Suppressor macrophage (primary cell): ENCODE data around the gene ABCA3.
"Not testable (repeated sequence)": the region's sequence is repeated elsewhere in the genome, so short reads cannot be mapped to it uniquely, and the experiment has no call there.

Experiments used
- DNase-seq, 4 experiments: peaks; one replicate each; pipeline ENCODE4 v3.0.0-alpha.2; 2020 to 2022
- total RNA-seq, 17 experiments: gene quantifications; one replicate each; lab custom pipeline; 2026; ENCODE audit warnings: mixed read lengths in 6 of 17, inconsistent platforms in 3 of 17; lab: John Stamatoyannopoulos, UW

ABCA3 gene
- 3.5 to 13.7 (median 6.2) reads per million in 17 experiments for total RNA-seq

GRCh38 chr16:2340564-2341455 is at the start of gene ABCA3:
TSS of gene ABCA3 (minus strand) at chr16:2340728. CDS start at chr16:2326466, 14,262 bp downstream.
- DNase-seq = peak; percentile 95 to 99 (median 98)

DNA sequence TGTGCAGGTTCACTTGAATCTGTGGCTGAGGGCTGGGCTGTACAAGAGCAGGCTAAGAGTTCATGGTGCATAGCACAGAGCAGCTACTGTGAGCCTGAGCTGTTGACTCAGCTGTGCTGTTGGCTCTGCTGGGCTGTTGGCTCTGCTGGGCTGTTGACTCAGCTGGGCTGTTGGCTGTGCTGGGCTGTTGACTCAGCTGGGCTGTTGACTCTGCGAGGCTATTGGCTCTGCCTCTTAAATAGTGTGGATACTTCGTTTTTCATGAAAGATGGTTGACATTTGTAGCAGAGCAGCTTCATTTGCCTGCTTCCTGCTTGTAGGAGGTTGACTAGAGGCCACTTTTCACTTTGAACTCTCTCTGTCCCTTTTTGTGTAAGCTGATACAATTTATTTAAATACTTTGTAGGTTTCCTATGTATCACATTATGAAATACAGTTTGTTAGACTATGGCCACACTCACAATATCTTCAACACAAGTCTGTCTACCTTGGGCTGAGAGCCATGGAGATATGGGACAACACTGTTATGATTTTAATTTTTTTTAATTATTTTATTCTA is 48.4 kb upstream of the ABCA3 start:
- no peak for DNase-seq

DNA sequence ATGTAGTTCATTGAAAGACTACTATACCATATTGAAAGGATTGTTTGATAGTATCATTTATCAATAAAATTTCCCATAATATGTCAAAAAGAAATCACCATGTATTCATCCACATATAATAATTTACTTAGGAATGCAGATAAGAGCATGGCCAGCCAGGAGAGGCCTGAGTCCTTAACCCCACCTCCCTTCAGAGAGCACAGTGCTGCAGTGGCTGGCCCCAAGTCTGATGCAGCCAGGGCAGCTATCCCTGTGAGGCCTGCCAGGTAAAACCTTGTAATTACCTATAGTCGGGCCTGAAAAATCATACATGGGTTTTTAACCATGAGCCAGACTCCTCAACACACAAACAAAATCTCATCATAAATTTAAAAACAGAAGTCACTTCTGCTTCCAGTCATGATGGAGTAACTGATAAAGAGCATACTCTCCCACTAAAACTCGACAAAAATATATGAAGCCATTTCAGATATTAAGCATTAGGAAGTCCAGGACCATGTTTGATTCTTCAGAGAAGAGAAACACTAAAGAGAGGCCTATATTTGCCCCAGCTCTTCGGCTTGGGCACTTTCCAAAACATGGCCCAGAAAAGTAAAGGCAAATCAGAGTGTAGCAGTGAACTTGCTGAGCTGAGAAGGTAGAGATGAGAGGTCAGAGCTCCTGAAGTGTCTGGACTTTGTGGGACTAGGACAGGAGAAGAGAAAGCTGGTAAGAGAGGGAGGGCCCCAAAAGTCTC is 47.8 kb upstream of the ABCA3 start:
- DNase-seq = no peak

GRCh38 chr16:2386990-2387389 is 46.5 kb upstream of the ABCA3 start:
- no peak for DNase-seq

GRCh38 chr16:2385982-2386381 is 45.5 kb upstream of the ABCA3 start:
- not testable (repeated sequence) for DNase-seq

GRCh38 chr16:2385190-2385836 is 44.8 kb upstream of the ABCA3 start:
- DNase-seq = no peak

DNA sequence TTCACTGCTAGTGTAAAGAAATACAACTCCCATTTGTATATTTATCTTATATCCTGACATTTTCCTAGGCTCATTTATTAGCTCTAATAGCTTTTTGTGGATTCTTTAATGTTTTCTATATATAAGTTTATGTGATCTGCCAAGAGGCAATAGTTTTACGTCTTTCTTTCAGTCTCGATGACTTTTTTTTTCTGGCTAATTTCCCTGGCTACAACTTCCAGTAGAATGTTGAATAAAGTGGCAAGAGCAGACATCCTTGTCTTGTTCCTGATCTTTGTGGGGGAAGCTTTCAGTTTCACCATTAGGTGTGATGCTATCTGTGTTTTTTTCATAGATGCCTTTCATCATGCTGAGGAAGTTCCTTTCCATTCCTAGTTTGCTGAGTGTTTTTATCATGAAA is 43.9 kb upstream of the ABCA3 start:
- DNase-seq = peak in 1 of 4 experiments; percentile 5

GRCh38 chr16:2383501-2383900 is 43.0 kb upstream of the ABCA3 start:
- peak in 1 of 4 experiments; percentile 26 for DNase-seq

GRCh38 chr16:2374644-2375043 is 34.1 kb upstream of the ABCA3 start:
- DNase-seq = no peak

DNA sequence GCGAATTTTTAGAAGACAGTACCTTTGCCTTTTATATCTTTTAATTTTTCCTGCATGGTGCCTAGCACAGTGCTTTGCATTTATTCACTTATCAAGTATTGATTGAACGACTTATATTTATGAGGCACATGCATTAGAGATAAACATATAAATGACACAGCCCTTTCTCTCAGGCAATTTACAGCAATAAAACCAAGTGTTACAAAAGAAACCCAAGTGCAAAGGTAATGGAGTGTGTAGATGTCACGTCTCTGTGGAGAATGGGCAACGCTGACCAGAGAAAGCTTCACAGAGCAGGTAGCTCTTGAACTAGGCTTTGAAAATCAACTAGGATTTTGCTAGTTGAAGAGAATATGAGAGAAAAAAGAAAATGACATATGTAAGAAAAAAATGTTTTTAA is 32.6 kb upstream of the ABCA3 start:
- no peak for DNase-seq

DNA sequence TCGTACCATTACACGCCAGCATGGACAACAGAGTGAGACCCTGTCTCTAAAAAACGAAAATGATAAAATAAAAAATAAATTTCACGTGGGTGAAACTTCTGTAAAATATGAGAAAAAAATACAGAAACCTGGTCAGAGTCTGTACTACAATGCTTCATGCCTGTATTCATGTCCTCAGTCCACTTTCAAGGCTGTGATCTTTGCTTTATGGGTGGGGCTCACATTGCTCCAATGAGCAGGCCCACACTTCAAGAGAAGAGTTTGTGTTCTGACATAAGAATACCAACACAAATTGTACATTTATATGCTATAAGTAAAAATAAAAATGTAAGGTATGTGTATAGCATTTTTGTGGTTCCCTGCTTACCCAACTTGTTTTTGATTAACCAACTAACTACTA is 32.2 kb upstream of the ABCA3 start:
- no peak for DNase-seq

- no peak for DNase-seq
Measured at GRCh38 chr16:2371421-2371820, 30.9 kb upstream of the ABCA3 start.

DNA sequence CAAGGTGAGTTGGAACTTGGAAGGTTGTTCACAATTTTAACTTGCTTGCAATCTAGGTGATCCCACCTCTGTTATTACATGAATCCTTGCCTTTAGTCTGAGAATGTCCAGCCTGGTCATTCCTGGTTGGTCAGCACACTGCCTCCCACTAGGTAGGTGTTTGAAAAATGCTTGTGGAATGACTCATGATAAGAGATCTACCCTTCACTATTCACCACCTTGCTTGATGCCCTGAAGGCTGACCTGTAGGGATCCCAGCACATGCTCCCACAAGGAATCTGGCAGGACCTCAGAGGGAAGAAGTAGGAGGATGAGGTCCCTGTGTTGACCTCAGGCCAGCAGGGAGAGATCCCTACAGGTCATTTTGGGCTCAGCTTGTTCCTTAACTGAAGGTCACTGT is 30.2 kb upstream of the ABCA3 start:
- no peak for DNase-seq

DNA sequence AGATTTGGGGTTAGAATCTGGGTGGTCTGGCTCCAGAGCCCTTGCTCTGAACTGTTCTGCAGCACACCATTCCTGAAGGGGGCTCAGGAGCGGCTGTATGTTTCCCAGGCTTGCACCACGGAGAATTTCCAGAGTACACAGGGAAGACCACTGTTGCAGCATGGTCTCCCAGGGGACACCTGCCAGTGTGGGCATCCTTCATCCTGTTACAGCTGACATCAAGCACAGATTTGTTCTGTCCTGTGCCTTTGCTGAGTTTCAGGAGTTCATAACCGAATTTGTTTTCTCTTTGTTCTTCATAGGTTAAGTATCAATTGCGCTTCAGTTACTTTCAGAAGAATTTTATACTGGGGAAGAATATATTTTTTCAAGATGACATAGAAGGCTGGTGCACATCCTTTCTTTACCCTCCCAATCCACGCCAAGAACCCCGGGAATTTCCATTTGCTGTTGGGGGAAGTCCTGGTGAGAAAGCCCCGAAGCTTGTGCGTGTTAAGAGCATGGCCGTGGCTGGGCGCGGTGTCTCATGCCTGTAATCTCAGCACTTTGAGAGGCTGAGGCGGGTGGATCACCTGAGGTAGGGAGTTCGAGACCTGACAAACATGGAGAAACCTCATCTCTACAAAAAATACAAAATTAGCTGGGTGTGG is 26.3 kb upstream of the ABCA3 start:
- DNase-seq = no peak

- DNase-seq = no peak
Measured at GRCh38 chr16:2365397-2366294, 25.1 kb upstream of the ABCA3 start.

- no peak for DNase-seq
Measured at GRCh38 chr16:2364638-2365210, 24.2 kb upstream of the ABCA3 start.

- no peak for DNase-seq
Measured at GRCh38 chr16:2362218-2362617, 21.7 kb upstream of the ABCA3 start.

- DNase-seq = no peak
Measured at GRCh38 chr16:2361129-2361528, 20.6 kb upstream of the ABCA3 start.

DNA sequence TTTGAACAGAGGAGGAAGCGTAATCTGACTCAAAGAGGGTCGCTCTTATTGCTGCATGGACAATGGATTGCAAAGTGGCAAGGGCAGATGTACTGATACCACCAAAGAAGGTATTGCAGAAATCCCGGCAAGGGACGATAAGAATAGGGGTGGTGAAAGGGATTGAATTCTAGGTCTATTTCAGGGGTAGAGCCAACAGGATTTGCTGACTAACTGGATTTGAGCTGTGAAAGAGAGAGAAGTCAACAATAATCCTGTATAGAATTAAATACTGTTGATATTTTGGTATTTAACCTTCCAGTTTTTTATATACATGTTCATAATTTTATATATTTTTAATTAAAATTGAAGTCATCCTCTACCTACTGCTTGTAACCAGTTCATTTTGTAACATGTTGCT is 19.4 kb upstream of the ABCA3 start:
- no peak for DNase-seq

GRCh38 chr16:2358811-2359210 is 18.3 kb upstream of the ABCA3 start:
- DNase-seq = peak in 3 of 4 experiments; percentile 13 to 47 (median 41)

DNA sequence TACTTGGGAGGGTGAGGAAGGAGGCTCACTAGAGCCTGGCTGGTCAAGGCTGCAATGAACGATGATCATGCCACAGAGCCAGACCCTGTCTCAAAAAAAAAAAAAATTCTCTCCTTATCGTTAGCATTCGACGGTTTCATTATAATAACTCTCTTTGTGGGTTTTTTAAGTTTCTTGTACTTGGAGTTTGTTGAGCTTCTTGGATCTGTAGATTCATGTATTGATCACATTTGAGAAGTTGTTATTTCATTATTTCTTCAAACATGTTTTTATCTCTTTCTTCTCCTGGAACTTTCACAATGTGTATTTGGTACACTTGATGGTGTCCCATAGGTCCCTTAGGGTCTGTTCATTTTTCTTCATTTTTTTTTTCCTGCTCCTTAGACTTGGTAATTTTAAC is 16.8 kb upstream of the ABCA3 start:
- DNase-seq = no peak
